Psoas muscle (tissue), 8 donors: ENCODE measurements around the gene TRMU. TPM values are rescaled to one million over a fixed set of nuclear protein-coding genes. Genes with fewer than 3 reads are reported as not detected.

ENCODE experiments used
- ATAC-seq, 4 donors: fragments of 200-7000 bp; cut with Tn5 transposase; one replicate each; pipeline ENCODE4 v1.9.1; 2020; ENCODE audit warnings: moderate library complexity in 3 of 4, mild to moderate bottlenecking in 2 of 4
- DNase-seq, 2 donors: peaks; one replicate each; pipeline ENCODE4 v3.0.0-alpha.2; 2020
- H3K27ac ChIP-seq: fragments of 200-600 bp; one replicate; pipeline ENCODE4 v1.8.0; 2022
- H3K27me3 ChIP-seq, 3 donors: fragments of 200-600 bp in 1 of 3; one replicate each; pipeline versions ENCODE4 v1.6.1 to v1.8.0; 2013 to 2022; ENCODE audit warnings: low read length in 2 of 3, mild to moderate bottlenecking in 2 of 3, moderate library complexity in 1 of 3; ENCODE audit not compliant: insufficient read depth in 3 of 3
- H3K36me3 ChIP-seq, 2 donors: fragments of 200-600 bp in 1 of 2; one replicate each; pipeline versions ENCODE4 v1.6.1 to v1.8.0; 2013 to 2022; ENCODE audit warnings: low read depth in 1 of 2, mild to moderate bottlenecking in 1 of 2, moderate library complexity in 1 of 2; ENCODE audit not compliant: insufficient read depth in 1 of 2
- H3K4me1 ChIP-seq: fragments of 200-600 bp; one replicate; pipeline ENCODE4 v1.8.0; 2022
- H3K4me3 ChIP-seq: fragments of 200-600 bp; one replicate; pipeline ENCODE4 v1.8.0; 2022; ENCODE audit warnings: mild to moderate bottlenecking
- H3K9me3 ChIP-seq: fragments of 200-600 bp; one replicate; pipeline ENCODE4 v1.8.0; 2022
- WGBS, 3 donors: extraction: QIAGEN DNeasy Blood & Tissue Kit; methylation state at CpG; one replicate each; pipeline versions ENCODE4 v1.1.6 to v1.1.7; 2013; 5-methylcytosine and 5-hydroxymethylcytosine counted together
- intact Hi-C, 2 donors: fragments of 100-400 bp; cut with DNase I; formaldehyde crosslinking; loops; one replicate each; pipeline versions ENCODE4 v1.11.0 to v1.14.2; 2022
- polyA plus RNA-seq, 3 donors: library from polyadenylated mRNA; stranded (reverse); fragments of 200-250 nt; gene quantifications; one replicate each; pipeline ENCODE4 v1.2.3, GENCODE V29; 2013
- total RNA-seq, 4 donors: library from RNA; stranded (reverse); fragmentation: NEBNext Ultra II Directional in 2 of 4; extraction: Animal tissue kit (Norgen Biotek cat#: 25700) in 2 of 4; gene quantifications; one replicate each; pipeline versions ENCODE4 v1.2.1 to v1.2.4, GENCODE V29; 2021 to 2023
- TF ChIP-seq, protein P1 (sequence below): fragments of 200-600 bp; IDR thresholded peaks from one replicate; pipeline ENCODE4 v1.8.0; 2022; ENCODE audit warnings: antibody characterized with exemption
- donor health status: healthy with polysubstance abuse.
- donor health status: DM: no; HTN: no; CAD: no; lungs with moderate emphysema.
- donor health status: Bipolar disorder and iron deficiency.
- donor health status: healthy.
- donor health status: DM: yes; HTN: yes; CAD: no.
- donor health status: DM: no; HTN: no; CAD: no.
- donor health status: DM: no; HTN: no; CAD: no.
- donor health status: DM: yes; HTN: yes; CAD: no.

Gene TRMU
- total and polyA plus RNA-seq, 7 donors = 9.6 to 37.1 (median 17.4) TPM

DNA sequence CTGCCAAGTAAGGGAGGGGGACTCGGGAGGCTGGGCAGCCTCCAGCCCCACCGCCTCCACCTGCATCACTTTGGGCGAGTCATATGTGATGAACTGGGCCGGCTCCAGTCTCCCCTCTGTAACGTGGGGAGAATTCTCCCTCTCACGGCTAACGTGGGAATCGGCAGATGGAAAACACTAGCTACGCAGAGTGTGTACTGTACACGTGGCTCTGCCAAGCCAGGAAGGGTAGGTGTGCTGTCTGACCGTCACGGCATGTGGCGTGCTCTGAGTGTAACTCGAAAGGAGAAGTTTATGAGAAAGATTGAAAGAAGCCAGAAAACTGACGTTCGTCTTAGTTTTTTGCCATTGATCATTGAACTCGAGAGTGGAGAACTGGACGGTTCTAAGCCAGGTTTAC, 13.7 kb downstream of the TRMU start:
- WGBS, 3 donors = 87 to 92% (median 87%) methylated on average over 18 of the region's 18 CpGs
- ATAC-seq (no peak), DNase-seq (no peak)
- Histone ChIP-seq H3K27ac (no peak overlapping the region), H3K4me3 (no peak overlapping the region), H3K4me1 (peaks cover 9% of the 10 kb centered on the region), H3K36me3 (peaks cover 7 to 99% of the 10 kb centered on the region in 2 donors), H3K27me3 (no peaks in the 10 kb centered on the region), H3K9me3 (no peaks in the 10 kb centered on the region)
- intact Hi-C loops = no loop called here
- TF ChIP-seq, protein P1, sequence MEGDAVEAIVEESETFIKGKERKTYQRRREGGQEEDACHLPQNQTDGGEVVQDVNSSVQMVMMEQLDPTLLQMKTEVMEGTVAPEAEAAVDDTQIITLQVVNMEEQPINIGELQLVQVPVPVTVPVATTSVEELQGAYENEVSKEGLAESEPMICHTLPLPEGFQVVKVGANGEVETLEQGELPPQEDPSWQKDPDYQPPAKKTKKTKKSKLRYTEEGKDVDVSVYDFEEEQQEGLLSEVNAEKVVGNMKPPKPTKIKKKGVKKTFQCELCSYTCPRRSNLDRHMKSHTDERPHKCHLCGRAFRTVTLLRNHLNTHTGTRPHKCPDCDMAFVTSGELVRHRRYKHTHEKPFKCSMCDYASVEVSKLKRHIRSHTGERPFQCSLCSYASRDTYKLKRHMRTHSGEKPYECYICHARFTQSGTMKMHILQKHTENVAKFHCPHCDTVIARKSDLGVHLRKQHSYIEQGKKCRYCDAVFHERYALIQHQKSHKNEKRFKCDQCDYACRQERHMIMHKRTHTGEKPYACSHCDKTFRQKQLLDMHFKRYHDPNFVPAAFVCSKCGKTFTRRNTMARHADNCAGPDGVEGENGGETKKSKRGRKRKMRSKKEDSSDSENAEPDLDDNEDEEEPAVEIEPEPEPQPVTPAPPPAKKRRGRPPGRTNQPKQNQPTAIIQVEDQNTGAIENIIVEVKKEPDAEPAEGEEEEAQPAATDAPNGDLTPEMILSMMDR = no peak

DNA sequence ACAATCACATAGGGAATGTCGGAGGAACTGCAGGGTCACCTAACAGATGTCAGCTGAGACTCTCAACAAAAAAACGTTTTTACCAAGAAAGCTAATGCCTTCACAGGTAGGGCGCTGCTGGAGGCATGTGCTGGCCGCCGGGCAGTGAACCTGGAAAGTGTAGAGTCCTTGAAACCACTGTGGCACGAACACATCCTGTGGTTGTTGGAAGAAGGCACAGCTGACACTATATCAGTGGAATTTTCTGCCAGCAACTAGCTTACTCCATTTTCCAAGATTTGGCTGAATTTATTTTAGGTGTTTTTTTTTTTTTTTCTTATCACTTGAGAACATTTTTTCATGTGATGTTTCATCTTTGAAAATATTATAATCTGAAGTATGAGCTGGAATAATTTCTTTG, 14.2 kb downstream of the TRMU start:
- intact Hi-C loops = no loop called here
- WGBS, 3 donors = 72 to 76% (median 75%) methylated on average over 6 of the region's 6 CpGs
- no peak overlapping the region for H3K27ac ChIP-seq
- no peak overlapping the region for H3K4me3 ChIP-seq
- H3K27me3 ChIP-seq = no peaks in the 10 kb centered on the region
- peaks cover 7 to 99% of the 10 kb centered on the region in 2 donors for H3K36me3 ChIP-seq
- TF ChIP-seq, protein P1 = no peak
- H3K4me1 ChIP-seq = peaks cover 9% of the 10 kb centered on the region
- no peak for DNase-seq
- ATAC-seq = no peak
- H3K9me3 ChIP-seq = no peaks in the 10 kb centered on the region

DNA sequence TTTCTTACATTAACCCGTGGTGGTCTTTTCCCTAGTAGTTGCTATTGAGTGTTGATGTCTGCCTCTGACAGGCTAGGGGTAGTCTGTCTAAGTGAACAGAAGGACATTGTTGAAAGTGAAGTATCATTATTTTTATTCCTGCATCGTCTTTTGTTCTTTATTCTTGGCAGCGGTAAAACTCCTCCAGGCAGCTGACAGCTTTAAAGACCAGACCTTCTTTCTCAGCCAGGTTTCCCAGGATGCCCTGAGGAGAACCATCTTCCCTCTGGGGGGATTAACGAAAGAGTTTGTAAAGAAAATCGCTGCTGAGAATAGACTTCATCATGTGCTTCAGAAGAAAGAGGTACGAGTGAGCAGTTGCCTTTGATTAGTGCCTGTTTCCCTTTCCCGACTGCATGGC, 14.6 kb downstream of the TRMU start:
- Histone ChIP-seq H3K4me1 (peaks cover 9% of the 10 kb centered on the region), H3K27ac (no peak overlapping the region), H3K27me3 (no peaks in the 10 kb centered on the region), H3K4me3 (no peak overlapping the region), H3K9me3 (no peaks in the 10 kb centered on the region), H3K36me3 (peaks cover 7 to 96% of the 10 kb centered on the region in 2 donors)
- DNase-seq = no peak
- intact Hi-C loops = no loop called here
- 76 to 85% (median 84%) methylated on average over 7 of the region's 7 CpGs for WGBS, 3 donors
- TF ChIP-seq, protein P1 = no peak
- ATAC-seq = no peak

DNA sequence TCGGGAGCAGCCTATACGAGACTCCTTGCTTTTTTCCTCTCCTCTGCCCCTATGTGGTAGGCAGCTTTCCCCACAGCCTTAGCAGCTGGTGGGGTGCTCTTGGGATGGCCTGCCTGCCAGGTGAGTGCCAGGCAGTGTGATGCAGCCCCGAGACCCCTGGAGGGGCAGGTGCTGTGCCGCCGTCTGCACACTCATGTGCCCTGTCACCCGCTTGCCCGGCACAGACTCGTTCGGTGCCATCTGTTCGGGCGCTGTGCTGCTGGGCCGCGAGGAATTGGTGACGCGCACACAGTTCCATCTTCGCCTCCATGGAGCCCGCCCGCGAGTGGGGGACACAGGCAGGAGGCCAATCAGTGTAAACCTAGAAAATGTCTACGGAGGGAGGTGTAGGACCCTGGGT, 15.1 kb downstream of the TRMU start:
- no peaks in the 10 kb centered on the region for H3K9me3 ChIP-seq
- no peak overlapping the region for H3K27ac ChIP-seq
- intact Hi-C loops = no loop called here
- ATAC-seq (no peak), DNase-seq (no peak)
- H3K36me3 ChIP-seq = peaks cover 7 to 97% of the 10 kb centered on the region in 2 donors
- WGBS, 3 donors = 93 to 96% (median 94%) methylated on average over 20 of the region's 20 CpGs
- no peak overlapping the region for H3K4me3 ChIP-seq
- no peaks in the 10 kb centered on the region for H3K27me3 ChIP-seq
- TF ChIP-seq, protein P1 = no peak
- peaks cover 9% of the 10 kb centered on the region for H3K4me1 ChIP-seq

DNA sequence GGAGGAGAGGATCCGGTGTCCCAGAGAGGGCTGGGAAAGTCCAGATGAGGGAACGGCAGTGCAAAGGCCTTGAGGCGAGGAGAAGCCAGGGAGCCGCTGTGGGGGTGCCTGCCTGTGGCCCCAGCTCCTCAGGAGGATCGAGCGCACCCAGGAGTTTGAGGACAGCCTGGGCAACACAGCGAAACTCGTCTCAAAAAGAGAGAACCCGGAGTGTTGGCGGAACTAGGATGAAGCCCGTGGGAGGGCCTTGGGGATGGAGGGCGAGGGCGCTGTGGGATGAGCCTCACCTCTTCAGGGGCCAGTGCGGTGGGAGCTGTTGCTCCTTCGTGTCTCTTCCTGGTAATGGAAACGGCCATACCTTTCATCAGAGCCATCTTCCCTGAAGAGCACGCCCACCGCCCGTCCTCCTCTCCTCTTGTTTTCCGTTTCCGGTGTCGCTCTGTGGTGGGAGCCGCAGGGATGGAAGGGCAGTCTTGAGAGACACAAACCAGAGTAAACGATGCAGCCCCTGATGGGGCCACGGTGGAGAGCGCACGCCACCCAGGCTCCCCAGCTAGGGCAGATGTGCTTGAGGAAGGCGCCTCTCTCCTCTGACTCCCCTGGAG, 15.7 kb downstream of the TRMU start:
- TF ChIP-seq, protein P1 = no peak
- Histone ChIP-seq H3K4me1 (peaks cover 9% of the 10 kb centered on the region), H3K9me3 (no peaks in the 10 kb centered on the region), H3K27ac (no peak overlapping the region), H3K27me3 (no peaks in the 10 kb centered on the region), H3K4me3 (no peak overlapping the region), H3K36me3 (peaks cover 5 to 97% of the 10 kb centered on the region in 2 donors)
- 89 to 92% (median 91%) methylated on average over 28 of the region's 28 CpGs for WGBS, 3 donors
- no peak for ATAC-seq
- no peak for DNase-seq
- intact Hi-C loops = no loop called here
